ENCODE results near the gene STAP2.

Gene STAP2

DNA sequence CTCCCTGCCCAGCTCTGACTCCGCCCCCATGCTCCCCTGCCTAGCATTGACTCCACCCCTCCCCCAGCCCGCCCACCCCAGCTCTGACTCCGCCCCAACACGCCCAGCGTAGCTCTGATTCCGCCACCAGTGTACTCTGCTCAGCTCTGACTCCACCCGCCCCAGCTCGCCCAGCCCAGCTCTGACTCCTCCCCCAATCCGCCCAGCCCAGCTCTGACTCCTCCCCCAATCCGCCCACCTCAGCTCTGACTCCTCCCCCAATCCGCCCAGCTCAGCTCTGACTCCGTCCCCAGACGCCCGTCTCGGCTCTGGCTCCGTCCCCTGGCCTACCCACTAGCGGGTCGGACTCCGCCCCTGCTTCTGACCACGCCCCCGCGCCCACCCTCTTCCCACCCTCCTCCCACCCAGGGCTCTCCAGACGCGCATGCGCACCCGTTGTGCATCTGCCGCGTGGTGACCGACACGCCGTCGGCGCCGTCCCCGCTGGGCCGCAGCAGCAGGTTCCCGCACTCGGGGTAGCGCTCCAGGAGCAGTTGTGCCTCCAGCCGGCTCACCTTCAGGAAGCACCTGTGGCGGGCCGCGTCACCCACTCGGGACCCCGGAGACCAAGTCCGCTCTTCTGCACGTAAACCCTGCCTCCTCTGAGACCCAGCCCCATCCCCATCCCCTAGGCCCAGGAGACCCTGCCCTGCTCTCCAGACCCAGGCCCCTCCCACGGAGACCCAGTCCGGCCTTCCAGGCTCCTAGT lies 10.2 kb downstream of the STAP2 start:
- peak; percentile 81 to 98 for DNase-seq (ENCODE audit: low read depth in 2 of 2)

DNA sequence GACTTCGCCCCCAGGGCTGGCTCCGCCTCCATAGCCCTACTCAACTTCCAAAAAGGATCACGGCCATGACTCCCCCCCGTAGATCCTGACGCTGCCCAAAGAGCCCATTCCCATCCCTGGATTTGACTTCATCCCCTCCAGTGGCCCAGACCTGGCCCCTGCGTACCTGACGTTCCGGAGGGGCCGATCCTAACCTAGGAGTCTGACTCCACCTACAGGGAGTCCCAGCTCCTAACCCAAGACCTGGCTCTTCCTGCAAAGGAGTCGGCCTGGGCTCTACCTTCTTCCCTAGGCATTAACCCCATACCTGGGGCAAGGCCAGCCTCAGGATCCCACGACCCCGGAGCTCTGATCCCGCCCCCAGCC lies 10.8 kb downstream of the STAP2 start:
- no peak for DNase-seq (ENCODE audit: low read depth in 2 of 2)

DNA sequence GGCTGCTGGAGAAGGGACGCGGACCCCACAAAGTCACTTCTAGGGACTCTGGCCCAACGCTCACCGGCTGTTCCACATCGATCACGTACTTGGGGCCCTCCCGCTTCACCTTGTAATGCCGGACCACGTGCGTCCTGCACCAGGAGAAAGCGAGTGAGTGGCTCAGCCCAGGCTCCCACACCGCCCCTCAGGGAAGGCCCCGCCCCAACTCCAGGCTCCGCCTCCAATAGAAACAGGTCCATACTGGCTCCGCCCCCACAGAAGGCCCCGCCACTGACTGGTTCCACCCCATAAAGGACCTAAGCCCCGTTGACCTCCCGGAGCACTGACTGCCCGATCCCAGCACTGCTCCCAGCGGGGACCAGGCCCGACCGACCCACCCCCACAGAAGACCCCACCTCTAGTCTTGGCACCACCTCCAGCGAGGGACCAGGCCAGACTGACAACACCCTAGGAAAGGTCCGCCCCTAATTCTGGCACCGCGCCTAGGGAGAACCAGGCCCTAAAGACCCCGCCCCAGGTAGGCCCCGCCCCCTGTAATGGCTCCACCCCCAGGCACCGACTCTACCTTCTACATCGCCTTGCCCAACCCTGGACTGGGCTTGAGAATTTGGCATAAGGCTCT lies 11.3 kb downstream of the STAP2 start:
- DNase-seq (ENCODE audit: low read depth in 2 of 2) = peak in 1 of 2 donors; percentile 64

DNA sequence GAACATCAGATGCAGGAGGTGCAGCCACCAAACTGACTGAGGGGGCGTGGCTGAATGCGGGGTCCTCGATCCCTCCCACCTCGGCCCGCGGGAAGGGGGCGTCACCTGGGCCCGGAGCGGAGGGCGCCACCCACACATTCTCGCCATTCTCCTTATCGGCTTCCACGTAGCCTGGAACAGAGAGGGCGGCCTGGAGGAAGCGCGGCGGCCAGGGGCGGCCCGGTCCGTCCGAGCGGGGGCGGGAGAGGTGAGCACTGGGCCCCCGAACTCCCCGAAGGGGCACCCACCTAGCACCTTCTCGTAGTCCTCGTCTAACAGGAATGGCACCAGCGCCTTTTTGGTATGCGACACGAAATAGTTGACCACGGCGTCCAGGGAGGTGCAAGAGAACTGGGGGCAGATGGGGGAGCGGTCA lies 11.8 kb downstream of the STAP2 start:
- no peak for DNase-seq (ENCODE audit: low read depth in 2 of 2)

DNA sequence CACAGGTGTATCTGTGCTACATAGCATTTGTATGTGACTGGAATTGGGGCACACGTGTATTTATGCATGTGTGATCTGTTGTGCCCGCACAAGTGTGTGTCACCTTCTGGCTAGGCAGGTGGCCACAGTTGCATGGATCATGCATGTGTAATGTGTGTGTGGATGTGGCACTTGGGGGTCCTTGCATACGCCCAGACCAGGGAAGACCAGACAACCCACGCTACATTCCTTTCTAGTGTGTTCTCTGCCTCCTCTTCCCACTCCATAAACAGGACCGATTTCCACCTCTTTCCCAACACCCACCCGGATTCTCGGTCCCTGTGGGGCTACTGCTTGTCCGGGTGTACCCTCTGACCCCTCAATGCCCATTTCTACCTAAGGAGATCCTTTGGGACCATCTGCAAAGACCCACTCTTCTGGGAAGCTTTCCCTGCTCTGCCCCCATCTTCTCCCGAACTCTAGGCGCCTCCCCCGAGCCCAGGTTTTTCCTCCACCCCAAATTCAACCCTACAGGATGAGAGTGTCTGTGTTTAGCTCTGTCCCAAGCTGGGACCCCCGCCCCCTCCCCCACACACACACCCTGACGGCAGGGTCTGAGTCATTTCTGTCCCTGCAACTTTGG lies 12.3 kb downstream of the STAP2 start:
- DNase-seq (ENCODE audit: low read depth in 2 of 2) = no peak

DNA sequence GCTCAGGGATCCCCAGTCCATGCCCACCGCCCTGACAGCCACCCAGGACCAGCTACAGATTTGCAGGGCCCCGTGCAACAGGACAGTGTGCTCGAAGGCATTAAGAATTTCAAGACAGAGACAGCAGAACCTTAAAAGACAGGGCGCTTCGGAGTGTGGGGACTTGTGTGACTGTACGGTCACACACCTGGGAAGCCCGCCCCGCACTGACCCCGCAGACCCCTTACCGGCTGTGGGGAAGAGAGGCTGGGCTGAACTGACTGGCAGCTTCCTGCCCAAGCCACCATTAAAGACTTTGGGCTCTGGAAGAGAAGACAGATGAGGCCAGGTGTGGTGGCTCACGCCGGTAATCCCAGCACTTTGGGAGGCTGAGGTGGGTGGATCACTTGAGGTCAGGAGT lies 14.4 kb downstream of the STAP2 start:
- DNase-seq (ENCODE audit: low read depth in 2 of 2) = no peak

DNA sequence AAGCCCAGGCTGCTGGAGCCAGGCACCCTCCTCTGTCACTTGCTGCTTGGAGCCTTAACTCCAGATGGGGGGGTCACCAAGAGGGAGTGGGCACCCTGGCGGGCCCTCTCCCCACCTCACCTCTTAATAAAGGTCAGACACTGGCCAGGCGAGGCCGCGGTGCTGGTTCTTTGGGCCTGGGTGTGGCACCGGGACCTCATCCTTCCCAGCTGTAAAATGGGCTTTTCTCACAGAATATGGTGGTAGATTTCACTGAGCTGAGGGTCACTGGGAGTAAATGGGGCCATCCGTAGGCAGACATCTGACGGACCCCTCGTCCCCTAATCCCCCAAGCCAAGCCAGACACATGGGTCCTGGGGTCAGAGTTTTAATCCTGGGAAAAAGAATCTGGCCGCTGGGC lies 14.9 kb downstream of the STAP2 start:
- DNase-seq (ENCODE audit: low read depth in 2 of 2) = no peak

DNA sequence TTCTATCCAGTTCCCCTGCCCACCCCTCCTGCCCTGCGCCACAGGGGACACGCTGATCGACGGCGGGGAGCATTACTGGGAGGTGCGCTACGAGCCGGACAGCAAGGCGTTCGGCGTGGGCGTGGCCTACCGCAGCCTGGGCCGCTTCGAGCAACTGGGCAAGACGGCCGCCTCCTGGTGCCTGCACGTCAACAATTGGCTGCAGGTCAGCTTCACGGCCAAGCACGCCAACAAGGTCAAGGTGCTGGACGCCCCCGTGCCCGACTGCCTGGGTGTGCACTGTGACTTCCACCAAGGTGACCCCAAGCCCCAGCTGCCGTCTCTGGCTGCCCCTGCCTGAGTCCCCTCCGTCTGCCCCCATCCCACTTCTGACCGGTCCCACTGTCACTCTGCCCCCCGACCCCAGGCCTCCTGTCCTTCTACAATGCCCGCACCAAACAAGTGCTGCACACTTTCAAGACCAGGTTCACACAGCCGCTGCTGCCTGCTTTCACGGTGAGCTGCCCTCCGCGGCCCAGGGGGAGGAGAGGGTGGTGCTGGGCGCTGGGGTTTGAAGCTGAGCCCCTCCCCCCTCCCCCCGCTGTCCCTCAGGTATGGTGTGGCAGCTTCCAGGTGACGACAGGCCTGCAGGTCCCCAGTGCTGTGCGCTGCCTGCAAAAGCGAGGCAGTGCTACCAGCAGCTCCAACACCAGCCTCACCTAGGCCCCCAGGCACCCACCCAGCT lies 15.5 kb downstream of the STAP2 start:
- no peak for DNase-seq (ENCODE audit: low read depth in 2 of 2)

DNA sequence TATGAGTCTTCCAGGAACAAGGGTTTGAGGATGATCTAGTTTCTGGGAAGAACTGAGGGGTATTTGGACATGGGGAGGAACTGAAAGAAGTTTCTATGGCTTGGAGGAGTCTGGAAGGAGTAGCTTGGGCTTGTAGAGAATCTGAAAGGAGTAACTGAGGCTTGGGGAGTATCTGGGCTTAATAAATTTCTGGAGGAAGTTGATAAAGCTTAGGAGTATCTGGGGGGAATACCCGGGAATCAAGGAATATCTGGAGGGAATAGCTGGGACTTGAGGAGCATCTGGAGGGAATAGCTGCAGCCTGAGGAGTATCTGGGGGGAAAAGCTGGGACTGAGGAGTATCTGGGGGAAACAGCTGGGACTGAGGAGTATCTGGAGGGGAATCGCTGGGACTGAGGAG lies 18.2 kb downstream of the STAP2 start:
- no peak for DNase-seq (ENCODE audit: low read depth in 2 of 2)

DNA sequence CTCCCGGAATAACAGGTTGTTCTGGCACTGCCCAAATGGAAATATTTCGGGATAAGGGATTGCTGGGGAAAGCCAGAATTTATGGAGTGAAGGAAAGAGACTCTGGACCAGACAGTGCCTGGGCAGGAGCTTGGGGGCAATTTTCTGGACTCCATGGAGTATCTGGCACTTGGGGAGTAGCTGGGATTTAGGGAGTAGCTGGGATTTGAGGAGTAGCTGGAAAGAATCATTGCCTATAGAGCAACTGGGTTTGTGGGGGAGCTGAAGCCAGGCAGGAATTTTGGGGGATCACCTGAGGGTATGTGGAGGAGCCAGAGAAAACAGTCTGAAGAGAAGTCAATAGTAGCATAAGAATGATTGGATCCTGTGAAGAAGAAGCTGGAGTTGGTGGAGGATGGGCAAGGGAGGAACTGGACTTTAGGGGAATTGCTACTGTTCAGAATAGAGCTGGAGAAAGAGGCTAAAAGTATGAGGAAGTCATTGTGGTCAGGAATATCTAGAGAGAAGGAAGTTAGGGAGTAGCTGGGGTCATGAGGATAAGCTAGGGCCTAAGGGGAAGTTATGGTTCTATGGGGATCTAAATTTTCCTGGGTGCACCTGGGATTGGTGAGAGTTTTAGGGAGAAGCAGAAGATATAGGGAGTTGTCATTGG lies 19.4 kb downstream of the STAP2 start:
- no peak for DNase-seq (ENCODE audit: low read depth in 2 of 2)

DNA sequence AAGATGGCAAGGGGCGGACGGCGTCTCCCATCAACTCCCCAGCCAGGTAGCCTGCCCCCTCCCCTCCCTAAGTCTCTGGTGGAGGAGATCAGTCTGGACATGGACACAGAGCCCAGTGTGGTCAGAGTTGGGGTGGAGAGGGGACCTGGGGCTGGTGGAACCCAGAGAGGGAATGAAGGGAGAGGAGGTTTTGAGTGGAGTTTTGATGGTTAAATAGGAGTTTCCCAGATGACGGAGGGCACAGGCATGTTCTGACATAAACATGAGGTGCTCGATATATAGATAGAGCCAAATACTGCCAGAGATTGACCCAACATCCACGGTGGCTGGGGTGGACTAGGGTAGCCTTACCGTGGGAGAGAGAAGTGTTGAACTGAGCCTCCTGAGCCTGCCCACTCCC lies 20.2 kb downstream of the STAP2 start:
- no peak for DNase-seq (ENCODE audit: low read depth in 2 of 2)

DNA sequence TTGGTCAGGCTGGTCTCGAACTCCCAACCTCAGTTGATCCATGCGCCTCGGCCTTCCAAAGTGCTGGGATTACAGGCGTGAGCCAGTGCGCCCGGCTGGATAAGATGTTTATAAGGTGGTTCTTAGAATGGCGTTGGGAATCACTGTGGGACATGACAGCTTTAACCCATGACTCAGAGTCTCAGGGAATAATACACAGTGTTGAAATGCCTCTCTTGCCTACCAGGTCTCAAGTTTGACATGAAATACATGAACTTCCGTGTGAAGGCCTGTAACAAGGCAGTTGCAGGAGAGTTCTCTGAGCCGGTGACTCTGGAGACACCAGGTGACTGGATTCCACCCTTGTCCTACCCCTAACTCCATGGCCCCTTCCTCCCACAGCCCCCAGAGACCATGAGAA lies 21.7 kb downstream of the STAP2 start:
- DNase-seq (ENCODE audit: low read depth in 2 of 2) = no peak

DNA sequence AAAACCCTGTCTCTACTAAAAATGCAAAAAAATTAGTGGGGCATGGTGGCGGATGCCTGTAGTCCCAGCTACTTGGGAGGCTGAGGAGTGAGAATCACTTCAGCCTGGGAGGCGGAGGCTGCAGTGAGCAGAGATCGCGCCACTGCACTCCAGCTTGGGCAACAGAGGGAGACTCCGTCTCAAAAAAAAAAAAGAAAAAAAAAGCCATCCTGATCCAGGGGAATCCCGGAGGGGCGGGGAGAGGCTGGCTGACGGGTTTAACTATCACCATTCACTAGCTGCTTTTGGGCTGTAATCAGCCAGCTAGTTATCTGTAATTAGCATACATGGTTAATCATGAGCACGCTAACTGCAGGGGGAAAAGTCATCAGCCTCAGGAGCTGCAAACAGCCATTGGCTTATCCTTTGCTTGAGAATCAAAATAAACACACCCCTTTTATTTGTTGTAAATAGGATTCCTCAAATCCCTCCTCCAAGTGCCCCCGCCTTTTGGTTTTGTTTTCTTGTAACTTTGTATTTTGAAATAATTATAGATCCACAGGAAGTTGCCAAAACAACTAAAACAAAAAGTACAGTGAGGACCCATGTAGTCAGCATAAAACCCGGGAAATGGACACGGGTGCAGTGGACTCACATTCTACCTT lies 24.7 kb downstream of the STAP2 start:
- no peak for DNase-seq (ENCODE audit: low read depth in 2 of 2)

DNA sequence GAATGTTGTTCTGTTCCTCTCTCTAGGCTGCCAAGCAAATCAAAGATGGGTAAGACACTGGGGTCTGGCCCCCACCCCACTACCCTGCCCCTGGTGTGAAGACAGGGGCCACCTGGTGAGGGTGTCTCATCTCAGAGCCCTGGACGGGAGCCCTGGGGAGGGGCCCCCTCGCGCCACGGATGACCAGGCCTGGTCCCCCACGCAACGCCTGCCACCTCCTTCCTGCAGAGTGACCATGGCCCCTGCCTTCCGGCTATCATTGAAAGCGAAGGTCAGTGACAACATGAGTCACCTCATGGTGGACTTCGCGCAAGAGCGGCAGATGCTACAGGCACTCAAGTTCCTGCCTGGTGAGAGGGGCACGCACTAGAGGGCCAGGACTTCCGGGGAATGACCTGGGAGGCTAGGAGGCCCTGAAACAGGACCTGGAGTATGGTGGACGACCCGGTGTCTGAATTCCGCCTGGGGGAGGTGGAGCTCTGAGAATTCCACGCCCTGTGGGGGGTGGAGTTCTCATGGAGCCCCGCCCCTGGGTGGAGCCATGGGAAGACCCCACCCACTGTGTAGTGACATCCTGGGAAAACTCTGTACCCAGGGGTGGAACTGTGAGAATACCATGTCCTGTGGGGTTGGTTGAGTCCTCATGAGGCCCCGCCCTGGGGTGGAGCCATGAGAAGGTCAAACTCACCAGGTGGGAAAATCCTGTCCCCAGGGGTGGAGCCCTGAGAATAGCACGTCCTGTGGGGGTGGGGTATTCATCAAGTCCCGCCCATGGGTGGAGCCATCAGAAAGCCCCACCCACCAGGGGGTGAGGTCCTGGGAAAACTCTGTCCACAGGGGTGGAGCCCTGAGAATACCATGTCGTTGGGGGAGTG lies 28.1 kb downstream of the STAP2 start:
- DNase-seq (ENCODE audit: low read depth in 2 of 2) = no peak

DNA sequence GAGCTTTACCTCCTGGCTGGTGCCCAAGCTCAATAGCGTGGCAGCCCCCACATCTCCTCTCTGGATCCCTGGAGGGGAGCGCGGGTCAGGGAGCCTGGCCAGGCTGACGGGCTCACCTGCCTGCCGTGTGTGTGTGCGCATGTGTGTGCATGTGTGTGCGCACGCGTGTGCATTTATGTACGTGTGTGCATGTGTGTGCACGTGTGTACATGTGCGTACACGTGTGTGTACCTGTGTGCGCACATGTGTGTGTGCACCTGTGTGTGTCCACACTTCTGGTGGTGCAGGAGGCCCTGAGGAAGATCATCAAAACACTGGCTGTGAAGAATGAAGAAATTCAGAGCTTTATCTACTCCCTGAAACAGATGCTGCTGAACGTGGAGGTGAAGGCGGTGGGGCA lies 33.0 kb downstream of the STAP2 start:
- DNase-seq (ENCODE audit: low read depth in 2 of 2) = no peak

DNA sequence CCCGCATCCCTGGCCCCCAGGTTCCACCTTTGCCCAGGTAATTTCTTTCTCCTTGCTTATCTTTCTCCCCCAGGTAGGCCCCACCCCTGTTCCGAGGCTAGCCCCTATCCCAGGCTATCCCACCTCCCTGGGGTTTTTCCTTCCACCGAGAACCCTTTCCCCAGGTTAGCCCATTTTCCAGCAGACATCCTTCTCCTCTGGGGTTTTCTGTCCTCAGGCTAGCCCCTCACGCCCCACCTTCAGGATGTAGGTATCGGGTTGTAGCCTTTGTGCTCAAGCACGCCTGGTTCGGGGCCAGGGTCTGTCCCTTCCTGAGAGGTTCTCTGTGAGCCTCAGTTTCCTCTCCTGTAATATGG lies 33.4 kb downstream of the STAP2 start:
- no peak for DNase-seq (ENCODE audit: low read depth in 2 of 2)

DNA sequence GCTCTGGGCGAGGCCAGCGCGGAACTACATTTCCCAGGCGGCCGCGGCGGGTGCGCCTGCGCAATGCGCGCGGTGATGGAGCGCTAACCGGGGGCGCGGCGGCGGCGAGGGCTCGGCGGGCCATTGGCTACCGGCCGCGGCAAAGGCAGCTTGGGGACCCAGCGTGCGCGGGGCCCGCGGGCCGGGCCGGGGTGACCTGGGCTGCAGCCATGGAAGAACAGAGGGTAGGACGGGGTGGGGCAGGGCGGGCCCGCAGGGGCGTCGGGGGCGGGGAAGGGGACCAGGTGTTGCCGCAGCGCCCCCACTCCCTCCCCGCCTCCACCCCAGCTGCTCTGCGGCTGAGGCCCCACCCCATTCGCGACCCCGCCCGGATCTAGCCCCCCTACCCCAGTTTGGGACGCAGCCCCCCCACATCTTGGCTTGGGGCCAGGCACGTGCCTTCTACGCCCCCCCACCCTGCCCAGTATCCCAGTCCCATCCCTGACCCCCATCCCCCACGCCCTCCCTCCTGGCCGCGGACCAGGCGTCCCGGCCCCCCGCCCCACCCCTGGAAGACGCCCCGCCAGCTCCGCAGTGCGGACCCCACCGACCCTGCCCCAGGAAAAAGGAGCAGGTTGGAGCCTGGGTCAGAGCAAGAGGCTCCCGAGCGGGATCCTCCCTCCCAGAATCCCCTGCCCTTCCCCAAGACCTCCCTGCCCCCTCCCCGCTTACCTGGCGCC lies 33.9 kb downstream of the STAP2 start, which contains the start of gene FSD1:
FSD1 (plus strand) TSS at position 61 of the 719 bp plus-strand sequence; CDS start at position 210, 149 bp downstream.
- DNase-seq (ENCODE audit: low read depth in 2 of 2) = peak in 1 of 2 donors; percentile 52

DNA sequence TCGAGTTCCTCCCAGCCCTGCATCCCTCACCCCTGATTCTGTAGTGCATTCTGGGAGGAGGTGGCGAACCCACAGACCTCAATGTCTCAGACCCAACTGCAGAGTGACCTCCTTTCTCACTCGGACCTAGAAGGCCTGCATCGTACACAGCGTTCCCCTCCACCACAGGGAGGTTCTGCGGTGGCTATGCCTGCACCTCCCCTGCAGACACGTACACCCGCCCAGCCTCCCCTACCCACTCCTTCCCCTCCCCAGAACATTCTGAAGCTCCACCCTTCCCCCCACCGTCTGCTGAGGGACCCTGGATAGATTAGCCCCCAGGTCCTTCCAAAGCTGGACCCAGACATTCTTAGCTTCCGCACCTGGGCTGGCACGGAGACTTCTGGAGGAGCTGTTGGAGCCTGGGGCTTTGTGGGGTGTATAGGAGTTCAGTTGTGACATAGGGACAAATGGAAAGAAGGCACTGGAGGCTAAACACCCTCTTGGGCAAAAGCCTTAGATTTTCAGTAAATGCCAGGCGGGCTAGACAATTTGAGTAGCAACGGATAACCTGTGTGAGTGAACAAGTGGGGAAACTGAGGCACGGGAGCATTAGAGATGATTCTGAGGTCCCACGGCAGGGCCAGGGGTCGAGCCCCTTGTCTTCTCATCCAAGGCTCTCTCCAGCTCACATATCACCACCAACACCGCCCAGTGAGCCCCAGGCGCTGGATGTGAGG lies 34.6 kb downstream of the STAP2 start:
- DNase-seq (ENCODE audit: low read depth in 2 of 2) = no peak

DNA sequence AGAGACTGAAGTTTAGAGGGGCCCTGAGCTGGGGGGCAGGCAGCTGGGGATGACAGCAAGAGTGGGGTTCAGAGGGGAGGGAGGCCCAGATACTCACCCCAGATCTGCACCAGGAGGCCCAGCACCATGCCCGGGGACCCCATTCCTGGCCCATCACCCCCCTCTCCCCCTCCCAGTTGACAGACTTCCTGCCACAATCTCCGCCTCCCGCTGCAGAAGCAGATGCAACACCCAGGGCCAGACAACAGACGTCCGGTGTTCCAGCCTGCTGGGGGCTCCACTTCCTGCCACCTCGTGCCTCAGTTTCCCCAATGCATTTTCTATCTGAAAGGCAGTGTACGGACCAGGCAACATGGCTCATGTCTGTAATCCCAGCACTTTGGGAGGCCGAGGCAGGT lies 36.4 kb downstream of the STAP2 start, which contains the start of gene TMIGD2:
TMIGD2 (minus strand) TSS at position 147 of the 398 bp plus-strand sequence; CDS start at position 143, 4 bp downstream.
- DNase-seq (ENCODE audit: low read depth in 2 of 2) = no peak

Data from stimulated activated CD4-positive, alpha-beta T cell treated with anti-CD3 and anti-CD28 coated beads, Interleukin-1b, Interleukin-23, amount 100 ng/mL, for 1 hour (primary cell).